Vagina (tissue), 2 donors: ENCODE data around the gene VPS33A.

Experiments used
- CTCF ChIP-seq, 3 experiments: fragments of 450-650 bp in 2 of 3; fragments of 200-600 bp in 1 of 3; sonication (generic) in 1 of 3; IDR thresholded peaks; one replicate each; pipeline ENCODE4 v1.5.1; 2017 to 2019; ENCODE audit warnings: antibody characterized with exemption in 3 of 3, mild to moderate bottlenecking in 2 of 3, moderate library complexity in 2 of 3
- POLR2A ChIP-seq, 2 donors: fragments of 450-650 bp; IDR thresholded peaks; one replicate each; pipeline ENCODE4 v1.6.1; 2017; ENCODE audit warnings: antibody characterized with exemption in 2 of 2, mild to moderate bottlenecking in 2 of 2, moderate library complexity in 2 of 2

- TF ChIP-seq CTCF (IDR thresholded peaks at IDR 0.05) (no peak), POLR2A (IDR thresholded peaks at IDR 0.05) (no peak)
These were observed 68.7 kb downstream of the VPS33A start for GRCh38 chr12:122197612-122197966.
